Activated CD8-positive, alpha-beta memory T cell treated with anti-CD3 and anti-CD28 coated beads for 1 hour (primary cell): ENCODE data around the gene TRABD2B.

Experiments
- DNase-seq, 2 donors: peaks; one replicate each; pipeline ENCODE4 v3.0.0-alpha.2; 2020; ENCODE audit warnings: low read depth in 1 of 2; ENCODE audit errors: extremely low read depth in 1 of 2

The TRABD2B gene

GRCh38 chr1:47886141-47886540 is 111.0 kb downstream of the TRABD2B start:
- DNase-seq: no peak

GRCh38 chr1:47885062-47885830 is 111.9 kb downstream of the TRABD2B start:
- no peak for DNase-seq

GRCh38 chr1:47883963-47884362 is 113.2 kb downstream of the TRABD2B start:
- DNase-seq: no peak

GRCh38 chr1:47881505-47882442 is 115.4 kb downstream of the TRABD2B start:
- no peak for DNase-seq

GRCh38 chr1:47876587-47876963 is 120.6 kb downstream of the TRABD2B start:
- DNase-seq: no peak

- DNase-seq: no peak
These were observed 121.2 kb downstream of the TRABD2B start for GRCh38 chr1:47875831-47876586.

- no peak for DNase-seq
These were observed 122.1 kb downstream of the TRABD2B start for GRCh38 chr1:47875036-47875435.

- no peak for DNase-seq
These were observed 123.8 kb downstream of the TRABD2B start for GRCh38 chr1:47873337-47873736.

GRCh38 chr1:47872886-47873285 is 124.3 kb downstream of the TRABD2B start:
- no peak for DNase-seq

GRCh38 chr1:47871799-47872353 is 125.3 kb downstream of the TRABD2B start:
- no peak for DNase-seq

GRCh38 chr1:47870946-47871676 is 126.1 kb downstream of the TRABD2B start:
- no peak for DNase-seq

GRCh38 chr1:47870480-47870879 is 126.7 kb downstream of the TRABD2B start:
- DNase-seq: no peak

- no peak for DNase-seq
These were observed 128.9 kb downstream of the TRABD2B start for GRCh38 chr1:47868348-47868676.

GRCh38 chr1:47867438-47868347 is 129.5 kb downstream of the TRABD2B start:
- no peak for DNase-seq

- DNase-seq: no peak
These were observed 130.4 kb downstream of the TRABD2B start for GRCh38 chr1:47866601-47867437.

GRCh38 chr1:47865881-47866535 is 131.2 kb downstream of the TRABD2B start:
- DNase-seq: no peak

- no peak for DNase-seq
These were observed 138.0 kb downstream of the TRABD2B start for GRCh38 chr1:47859092-47859743.
